Motor neuron (in vitro differentiated cells): Measurements from ENCODE around the gene ANKLE2. TPM values are rescaled to one million over a fixed set of nuclear protein-coding genes. Genes with fewer than 3 reads are reported as not detected.
"Not testable (repeated sequence)": the region's sequence is repeated elsewhere in the genome, so short reads cannot be mapped to it uniquely, and the experiment has no call there.

ENCODE experiments used
- ATAC-seq, 8 experiments: fragments of 200-7000 bp; cut with Tn5 transposase; replicated peaks in 6 of 8; 2 replicates each; pipeline ENCODE4 v1.8.0; 2021; ENCODE audit warnings: mild to moderate bottlenecking in 8 of 8, moderate library complexity in 8 of 8
- H3K27ac ChIP-seq, 2 donors: fragments of 250-450 bp; sonication (Bioruptor Pico); 2 replicates each; pipeline ENCODE4 v1.9.0; 2021; ENCODE audit warnings: antibody characterized with exemption in 2 of 2, mild to moderate bottlenecking in 2 of 2, moderate library complexity in 1 of 2
- H3K4me1 ChIP-seq, 2 donors: fragments of 250-450 bp; sonication (Bioruptor Pico); replicated peaks in 1 of 2; 2 replicates each; pipeline ENCODE4 v1.6.1; 2021; ENCODE audit warnings: antibody characterized with exemption in 2 of 2, mild to moderate bottlenecking in 2 of 2, moderate library complexity in 1 of 2
- H3K4me3 ChIP-seq, 5 donors: fragments of 250-450 bp; sonication (Bioruptor Pico); 2 replicates each; pipeline ENCODE4 v1.9.0; 2021; ENCODE audit warnings: antibody characterized with exemption in 5 of 5, mild to moderate bottlenecking in 5 of 5, moderate library complexity in 4 of 5
- WGBS, 10 experiments: fragments of 450-650 bp; shearing (Covaris generic); methylation state at CpG; one replicate each; pipeline ENCODE4 v1.0.0; 2022; 5-methylcytosine and 5-hydroxymethylcytosine counted together
- in situ Hi-C, 9 experiments: fragments of 400-800 bp; cut with MboI; loops; one replicate each; pipeline ENCODE4 v1.15.0; 2021; ENCODE audit warnings: low sequenced_read_pairs in 9 of 9, low pct_unique_long_range_greater_than_20kb in 2 of 9; ENCODE audit not compliant: unreplicated experiment in 9 of 9
- total RNA-seq, 8 experiments: library from RNA; unstranded; fragments of 300-600 nt; gene quantifications; 2 replicates each; pipeline versions ENCODE4 v1.2.3 to v1.2.4, GENCODE V29; 2022

The ANKLE2 gene
- total RNA-seq, 8 experiments from 2014 or later = 22.6 to 78.8 (median 36.8) TPM

DNA sequence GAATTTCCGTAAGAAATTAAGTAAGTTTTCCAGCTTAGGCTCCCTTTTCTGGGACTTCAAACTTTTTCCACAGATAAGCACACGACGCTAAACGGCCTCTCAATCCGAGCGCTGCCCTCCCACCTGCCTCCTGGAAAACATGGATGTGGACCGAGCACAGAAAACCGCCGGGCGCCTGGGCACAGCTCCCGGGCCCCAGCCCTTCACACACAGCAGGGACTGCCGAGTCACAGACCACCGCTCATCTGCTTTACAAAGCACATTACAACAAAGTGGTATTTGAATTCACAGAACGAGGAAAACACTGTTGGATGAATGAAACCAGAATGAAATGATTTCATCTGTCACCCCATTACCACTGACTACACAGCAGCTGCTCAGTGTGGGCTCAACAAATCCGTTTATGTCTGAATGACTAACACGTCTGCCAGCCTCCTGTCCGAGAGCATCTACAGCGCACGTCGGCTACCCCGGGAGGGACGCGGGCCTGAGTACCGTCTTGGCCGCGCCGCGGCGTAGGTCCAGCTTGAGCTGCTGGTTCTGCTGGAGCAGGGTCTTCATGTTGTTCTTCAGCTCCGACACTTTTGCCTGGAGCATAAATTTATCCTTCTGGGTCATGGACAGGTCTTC is 13.1 kb upstream of the ANKLE2 start:
- H3K4me1 ChIP-seq = no peaks in the 10 kb centered on the region
- no peak overlapping the region for H3K4me3 ChIP-seq
- H3K27ac ChIP-seq = no peak overlapping the region
- in situ Hi-C loops = no loop called here
- 77 to 100% (median 87%) methylated on average over 1 to 12 of the region's 30 CpGs; no CpG with 5 or more reads in 2 of the 10 experiments for WGBS, 10 experiments
- ATAC-seq = no peak

DNA sequence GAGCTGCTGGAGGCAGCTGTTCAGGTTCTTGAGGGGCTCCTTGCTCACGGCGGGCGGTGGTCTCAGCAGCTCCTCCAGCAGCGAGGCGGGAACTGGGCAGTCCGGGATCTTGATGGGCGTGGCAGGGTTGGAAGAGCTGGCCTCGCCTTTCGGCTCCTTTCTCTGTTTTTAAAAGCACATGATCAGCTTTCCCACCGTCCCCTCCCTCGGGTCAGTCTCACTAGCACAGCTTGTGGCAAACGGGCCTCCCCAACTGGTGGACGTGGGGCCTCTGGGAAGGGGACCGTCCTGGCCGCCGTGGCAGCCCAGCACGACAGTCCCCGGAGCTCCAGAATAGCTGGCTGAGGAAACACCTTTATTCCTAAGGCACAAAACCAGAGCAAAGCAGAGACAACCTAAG is 12.5 kb upstream of the ANKLE2 start:
- Histone ChIP-seq H3K4me1 (no peaks in the 10 kb centered on the region), H3K27ac (no peak overlapping the region), H3K4me3 (no peak overlapping the region)
- no peak for ATAC-seq
- 60 to 100% (median 95%) methylated on average over 1 to 6 of the region's 18 CpGs; no CpG with 5 or more reads in 4 of the 10 experiments for WGBS, 10 experiments
- in situ Hi-C loops = no loop called here

DNA sequence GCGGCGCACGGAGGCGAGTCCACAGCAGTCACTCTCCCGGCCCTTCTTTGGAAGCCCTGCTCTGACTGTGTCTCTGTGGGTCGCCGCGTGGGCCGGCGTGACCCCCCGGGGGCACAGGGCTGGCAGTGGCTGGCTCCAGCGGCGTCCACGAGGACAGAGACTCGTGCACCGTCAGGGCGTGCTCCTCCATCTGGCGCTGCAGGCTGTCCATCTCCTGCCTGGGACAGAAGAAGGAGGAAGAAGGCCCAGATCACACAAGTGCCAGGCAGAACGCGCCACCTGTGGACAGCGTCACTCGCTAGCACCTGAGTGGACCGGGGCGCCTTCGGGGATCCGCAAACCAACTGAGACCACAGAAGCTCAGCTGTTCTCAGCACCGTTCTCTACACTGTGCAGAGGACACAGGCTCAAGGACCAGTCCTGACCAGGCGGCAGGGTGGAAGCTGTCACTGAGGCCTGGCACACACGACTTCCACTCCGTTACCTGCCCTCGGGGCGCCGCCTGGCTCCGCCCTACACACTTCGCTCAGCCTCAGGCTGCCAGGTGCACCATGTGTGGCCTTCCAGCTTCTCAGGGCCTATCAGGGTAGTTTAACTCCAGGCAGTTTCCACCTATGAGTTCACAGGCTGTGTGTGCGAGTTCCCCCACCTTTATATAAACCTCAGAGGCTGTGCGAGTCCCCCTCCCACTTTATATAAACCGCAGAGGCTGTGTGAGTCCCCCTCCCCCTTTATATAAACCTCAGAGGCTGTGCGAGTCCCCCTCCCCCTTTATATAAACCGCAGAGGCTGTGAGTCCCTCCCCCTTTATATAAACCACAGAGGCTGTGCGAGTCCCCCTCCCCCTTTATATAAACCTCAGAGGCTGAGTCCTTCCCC is 11.7 kb upstream of the ANKLE2 start:
- Histone ChIP-seq H3K4me1 (no peaks in the 10 kb centered on the region), H3K4me3 (no peak overlapping the region), H3K27ac (no peak overlapping the region)
- peak in 4 of 8 experiments; percentile 19 to 28 (median 24) for ATAC-seq
- in situ Hi-C loops = no loop called here
- WGBS, 10 experiments = 80 to 98% (median 97%) methylated on average over 2 to 17 of the region's 41 CpGs; no CpG with 5 or more reads in 6 of the 10 experiments

DNA sequence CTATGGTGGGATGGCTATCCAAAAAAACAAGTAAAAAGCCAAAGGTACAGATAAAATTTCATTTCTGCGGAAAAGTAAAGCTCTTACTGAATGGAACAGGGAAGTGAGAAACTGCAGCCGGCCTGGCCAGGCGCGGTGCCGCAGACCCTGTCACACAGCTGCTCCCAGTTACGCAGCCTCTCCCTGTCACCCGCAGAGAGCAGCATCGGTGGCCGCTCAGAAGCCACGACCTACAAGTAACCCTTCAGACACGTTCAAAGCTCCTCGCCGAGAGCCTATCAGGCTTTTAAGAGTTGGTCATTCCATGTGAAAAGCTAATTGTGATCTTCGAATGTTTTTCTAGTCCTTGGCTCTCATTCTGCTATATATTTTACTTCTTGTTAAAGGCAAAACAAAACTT is 11.0 kb upstream of the ANKLE2 start:
- Histone ChIP-seq H3K4me1 (no peaks in the 10 kb centered on the region), H3K27ac (no peak overlapping the region), H3K4me3 (no peak overlapping the region)
- 83 to 100% (median 90%) methylated on average over 1 to 12 of the region's 14 CpGs; no CpG with 5 or more reads in 1 of the 10 experiments for WGBS, 10 experiments
- in situ Hi-C loops = no loop called here
- ATAC-seq = no peak

DNA sequence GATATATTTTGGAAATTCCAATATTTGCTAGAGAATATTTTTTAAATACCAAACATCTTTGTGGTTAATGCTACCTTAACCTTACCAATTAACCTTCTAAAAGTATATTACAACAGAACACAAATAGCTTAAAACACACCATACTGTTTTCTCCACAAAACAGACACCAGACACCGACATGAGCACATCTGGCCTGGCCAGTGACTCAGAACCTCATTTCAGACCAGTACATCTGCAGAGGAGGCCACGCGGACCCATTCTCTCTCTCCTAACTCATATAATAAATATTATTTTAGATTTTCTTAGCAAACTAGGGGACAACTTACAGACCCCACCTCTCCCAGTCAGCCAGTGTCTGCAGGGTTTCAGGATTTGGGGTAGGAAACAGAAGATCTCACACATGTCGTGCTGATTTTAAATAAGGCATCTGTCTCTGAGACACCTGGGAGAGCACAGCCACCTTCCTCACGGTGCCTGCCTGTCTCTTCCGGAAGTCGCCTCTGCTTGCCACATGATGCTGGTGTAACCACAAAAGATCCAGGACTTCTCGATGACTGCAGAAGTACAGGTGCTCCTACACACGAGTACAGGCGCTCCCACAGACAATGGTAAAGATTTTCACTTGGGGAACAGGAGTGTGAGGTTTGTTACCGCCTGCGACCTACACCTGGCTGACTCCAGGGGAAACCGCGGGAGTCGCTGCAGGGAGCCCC is 9.7 kb upstream of the ANKLE2 start:
- Histone ChIP-seq H3K27ac (no peak overlapping the region), H3K4me1 (no peaks in the 10 kb centered on the region), H3K4me3 (no peak overlapping the region)
- in situ Hi-C loops = no loop called here
- 20 to 100% (median 92%) methylated on average over 1 to 14 of the region's 15 CpGs; no CpG with 5 or more reads in 3 of the 10 experiments for WGBS, 10 experiments
- no peak for ATAC-seq

DNA sequence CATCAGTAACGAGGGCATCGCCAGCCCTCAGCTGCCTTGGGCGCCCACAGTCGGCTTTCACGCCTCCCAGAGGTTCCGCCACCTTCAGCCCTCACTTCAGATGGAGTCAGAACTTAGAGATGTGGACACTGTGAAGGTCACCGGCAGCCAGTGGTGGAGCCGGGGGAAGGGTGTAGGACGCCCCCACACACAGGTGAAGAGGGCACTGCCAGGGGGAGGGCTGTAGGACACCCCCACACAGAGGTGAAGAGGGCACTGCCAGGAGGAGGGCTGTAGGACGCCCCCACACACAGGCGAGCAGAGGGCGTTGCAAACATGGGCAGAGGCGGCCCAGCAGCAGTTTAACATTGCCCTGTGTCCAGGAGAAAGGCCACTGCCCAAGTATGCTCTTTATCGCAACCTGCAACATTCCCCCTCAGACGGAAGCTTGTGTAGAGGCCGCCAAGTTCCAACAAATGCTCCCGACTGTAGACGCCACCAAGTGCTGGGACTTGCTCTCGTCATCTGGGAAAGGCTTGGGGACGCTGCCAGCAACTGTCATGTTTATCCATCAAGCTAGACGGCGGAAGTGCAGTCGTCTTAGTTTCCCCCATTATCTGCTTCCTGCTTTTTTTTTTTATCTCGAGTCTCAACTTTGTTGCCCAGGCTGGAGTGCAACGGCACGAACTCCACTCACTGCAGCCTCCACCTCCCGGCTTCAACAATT is 4.9 kb upstream of the ANKLE2 start:
- ATAC-seq = peak in 1 of 8 experiments; percentile 1
- WGBS, 10 experiments = 14 to 90% (median 42%) methylated on average over 2 to 7 of the region's 27 CpGs; no CpG with 5 or more reads in 3 of the 10 experiments
- no peak overlapping the region for H3K27ac ChIP-seq
- H3K4me3 ChIP-seq = no peak overlapping the region
- peaks cover 0 to 4% of the 10 kb centered on the region in 2 donors for H3K4me1 ChIP-seq
- in situ Hi-C loops = no loop called here

DNA sequence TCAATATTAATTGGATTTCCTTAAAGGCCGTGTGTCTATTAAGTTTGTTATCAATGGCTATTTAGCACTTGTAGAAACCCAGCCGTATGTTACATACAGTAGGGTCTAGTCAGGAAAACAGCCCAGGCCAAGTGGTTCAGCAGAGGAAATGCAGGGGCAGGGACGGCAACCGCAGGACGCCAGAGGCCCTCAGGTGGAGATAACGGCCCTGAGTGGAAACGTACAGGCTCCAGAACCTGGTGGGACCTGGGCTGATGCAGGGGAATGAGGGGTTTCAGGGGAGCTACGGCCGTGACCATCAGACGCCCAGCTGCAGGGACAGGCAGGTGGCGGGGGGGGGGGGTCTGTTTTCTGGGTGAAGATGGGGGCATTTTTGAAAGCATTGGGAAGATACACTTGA is 3.7 kb upstream of the ANKLE2 start:
- Histone ChIP-seq H3K27ac (no peak overlapping the region), H3K4me1 (peaks cover 2 to 7% of the 10 kb centered on the region in 2 donors), H3K4me3 (no peak overlapping the region)
- in situ Hi-C loops = no loop called here
- ATAC-seq = no peak
- 40 to 92% (median 75%) methylated on average over 1 to 5 of the region's 11 CpGs; no CpG with 5 or more reads in 2 of the 10 experiments for WGBS, 10 experiments

DNA sequence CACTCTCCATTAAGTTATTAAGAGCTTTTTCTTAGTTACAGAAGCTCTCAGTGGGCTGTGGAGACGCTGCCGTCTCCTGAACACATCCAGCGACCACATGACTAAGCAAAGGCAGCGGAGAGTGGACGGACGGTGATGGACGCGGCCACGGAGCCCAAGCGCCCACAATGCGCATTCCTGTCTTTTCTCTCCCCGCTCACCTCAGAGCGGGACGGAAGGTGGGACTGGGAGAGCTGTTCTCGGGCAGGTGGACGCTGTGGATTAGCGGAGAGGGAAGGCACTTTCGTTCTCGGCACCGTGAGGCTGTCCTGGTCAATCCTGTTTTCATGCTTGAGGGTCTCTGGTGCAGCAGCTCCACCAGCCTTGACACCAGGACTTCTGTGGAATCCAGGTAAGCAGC is 2.6 kb upstream of the ANKLE2 start:
- ATAC-seq = no peak
- in situ Hi-C loops = no loop called here
- no peak overlapping the region for H3K4me3 ChIP-seq
- 88 to 98% (median 96%) methylated on average over 8 to 16 of the region's 20 CpGs; no CpG with 5 or more reads in 6 of the 10 experiments for WGBS, 10 experiments
- no peak overlapping the region for H3K27ac ChIP-seq
- H3K4me1 ChIP-seq = peaks cover 5 to 10% of the 10 kb centered on the region in 2 donors

DNA sequence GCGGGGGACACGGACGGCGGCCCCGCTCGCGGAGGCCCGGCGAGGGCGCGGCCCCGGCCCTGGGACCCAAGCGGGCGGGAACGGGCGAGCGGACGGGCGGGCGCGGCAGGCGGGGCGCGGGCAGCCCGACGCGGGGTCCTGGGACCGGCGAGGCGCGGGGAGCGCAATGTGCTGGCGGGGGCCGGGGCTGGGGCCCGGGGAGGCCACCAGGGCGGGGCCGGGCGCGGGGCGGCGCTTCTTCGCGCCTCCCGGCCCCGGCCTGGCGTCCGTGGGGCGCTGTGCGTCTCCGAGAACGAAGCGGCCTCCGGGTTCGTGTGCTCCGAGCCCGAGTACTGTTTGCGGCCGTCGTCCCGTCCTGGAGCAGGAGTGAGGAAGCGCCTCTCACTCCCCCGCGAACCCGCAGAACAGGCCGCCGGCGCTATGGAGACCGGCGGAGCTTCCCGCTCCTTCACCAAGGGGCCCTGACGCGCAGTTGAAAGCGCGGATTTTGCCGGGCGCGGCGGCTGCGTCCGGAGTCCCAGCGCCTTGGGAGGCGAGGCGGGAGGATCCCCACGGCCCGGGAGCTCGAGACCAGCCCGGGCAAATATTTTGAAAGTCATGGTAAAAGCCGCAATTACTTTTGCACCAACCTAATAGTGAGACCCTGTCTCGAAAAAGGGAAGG is 420 bp upstream of the ANKLE2 start:
- H3K4me3 ChIP-seq = peak overlapping the region; percentile 66 to 98 (median 87)
- peak overlapping the region; percentile 99 to 100 for H3K27ac ChIP-seq
- peaks cover 5 to 10% of the 10 kb centered on the region in 2 donors for H3K4me1 ChIP-seq
- WGBS, 10 experiments = 0 to 5% (median 3%) methylated on average over 4 to 10 of the region's 89 CpGs; no CpG with 5 or more reads in 7 of the 10 experiments
- ATAC-seq = peak; percentile 75 to 94 (median 92)
- in situ Hi-C loops = no loop called here

DNA sequence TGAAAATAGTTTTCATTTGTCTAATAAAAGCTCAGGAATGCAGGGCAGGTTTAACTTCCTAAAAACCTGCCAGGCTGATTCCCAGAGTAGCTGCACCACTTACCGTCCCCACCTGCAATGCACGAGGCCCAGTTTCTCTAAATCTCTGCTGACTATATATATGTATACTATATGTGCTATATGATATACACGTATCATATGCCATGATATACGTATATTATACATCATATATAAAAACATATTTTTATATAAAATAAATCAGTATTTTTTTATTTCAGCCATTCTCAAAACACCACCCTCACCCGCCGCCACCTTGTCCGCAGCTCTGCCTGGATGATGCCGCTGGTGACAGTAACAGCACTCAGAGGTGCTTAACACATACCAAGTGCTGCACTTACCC is 2.3 kb downstream of the ANKLE2 start:
- WGBS, 10 experiments = 60 to 100% (median 93%) methylated on average over 2 to 8 of the region's 8 CpGs; no CpG with 5 or more reads in 2 of the 10 experiments
- ATAC-seq = no peak
- in situ Hi-C loops = no loop called here
- H3K4me1 ChIP-seq = peaks cover 5 to 10% of the 10 kb centered on the region in 2 donors
- H3K4me3 ChIP-seq = no peak overlapping the region
- H3K27ac ChIP-seq = no peak overlapping the region

DNA sequence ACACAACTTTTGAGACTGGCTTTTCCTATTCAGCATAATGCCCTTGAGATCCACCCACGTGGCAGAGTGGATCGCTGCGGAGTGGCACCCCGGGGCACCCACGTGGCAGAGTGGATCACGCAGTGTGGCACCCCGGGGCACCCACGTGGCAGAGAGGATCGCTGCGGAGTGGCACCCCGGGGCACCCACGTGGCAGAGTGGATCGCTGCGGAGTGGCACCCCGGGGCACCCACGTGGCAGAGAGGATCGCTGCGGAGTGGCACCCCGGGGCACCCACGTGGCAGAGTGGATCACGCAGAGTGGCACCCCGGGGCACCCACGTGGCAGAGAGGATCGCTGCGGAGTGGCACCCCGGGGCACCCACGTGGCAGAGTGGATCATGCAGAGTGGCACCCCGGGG is 2.8 kb downstream of the ANKLE2 start:
- ATAC-seq, H3K27ac ChIP-seq, in situ Hi-C loops, H3K4me3 ChIP-seq: not testable (repeated sequence)
- peaks cover 5 to 10% of the 10 kb centered on the region in 2 donors for H3K4me1 ChIP-seq
- 60 to 100% (median 94%) methylated on average over 1 to 9 of the region's 28 CpGs; no CpG with 5 or more reads in 6 of the 10 experiments for WGBS, 10 experiments
